PC-9 (cell line): ENCODE data around the gene RBM39. TPM values are rescaled to one million over a fixed set of nuclear protein-coding genes. Genes with fewer than 3 reads are reported as not detected.
"Not testable (repeated sequence)": the region's sequence is repeated elsewhere in the genome, so short reads cannot be mapped to it uniquely, and the experiment has no call there.

Source experiments
- BruUV-seq: library from RNA; stranded (reverse); fragments of 400-500 nt; replicated peaks from 2 replicates; lab custom pipeline; 2021; lab: Mats Ljungman, UMichigan
- CTCF ChIA-PET: fragments of 300-600 bp; sonication (Branson Sonifier 250); formaldehyde crosslinking; loops from one replicate; lab custom pipeline; 2022; ENCODE audit warnings: antibody characterized with exemption; lab: Charles Lee
- POLR2A ChIA-PET: fragments of 300-600 bp; sonication (Branson Sonifier 250); formaldehyde crosslinking; loops from one replicate; lab custom pipeline; 2022; ENCODE audit warnings: antibody characterized with exemption; ENCODE audit not compliant: unreplicated experiment; lab: Charles Lee
- DNase-seq, 2 experiments: peaks; one replicate each; pipeline versions ENCODE4 v3.0.0 to v3.0.0-alpha.2; 2015 to 2022; ENCODE audit warnings: mixed read lengths in 1 of 2
- H2AFZ ChIP-seq: fragments of 200-600 bp; sonication (generic); 2 replicates; pipeline ENCODE4 v1.8.1; 2017; ENCODE audit warnings: antibody characterized with exemption
- H3F3A ChIP-seq: fragments of 200-600 bp; sonication (generic); 2 replicates; pipeline ENCODE4 v1.8.1; 2017; ENCODE audit warnings: antibody characterized with exemption, mild to moderate bottlenecking, low read depth; ENCODE audit not compliant: insufficient read depth
- H3K27ac ChIP-seq: fragments of 200-600 bp; sonication (generic); 2 replicates; pipeline ENCODE4 v1.6.1; 2016; ENCODE audit warnings: mixed run types
- H3K27me3 ChIP-seq: fragments of 200-600 bp; sonication (generic); 2 replicates; pipeline ENCODE4 v1.6.1; 2016; ENCODE audit warnings: low read depth, mixed run types; ENCODE audit not compliant: insufficient read depth
- H3K36me3 ChIP-seq: fragments of 200-600 bp; sonication (generic); 2 replicates; pipeline ENCODE4 v1.6.1; 2016; ENCODE audit warnings: low read depth, mixed run types
- H3K4me1 ChIP-seq: fragments of 200-600 bp; sonication (generic); replicated peaks from 2 replicates; pipeline ENCODE4 v1.6.1; 2016; ENCODE audit warnings: mixed run types; ENCODE audit not compliant: insufficient read depth
- H3K4me2 ChIP-seq: fragments of 200-600 bp; sonication (generic); 2 replicates; pipeline ENCODE4 v1.6.1; 2017; ENCODE audit warnings: mixed run types
- H3K4me3 ChIP-seq: fragments of 200-600 bp; sonication (generic); 2 replicates; pipeline ENCODE4 v1.6.1; 2016; ENCODE audit warnings: mixed run types
- H3K79me2 ChIP-seq: fragments of 200-600 bp; sonication (generic); 2 replicates; pipeline ENCODE4 v1.6.1; 2017; ENCODE audit warnings: low read depth, mixed run types
- H3K9me2 ChIP-seq: fragments of 200-600 bp; sonication (generic); 2 replicates; pipeline ENCODE4 v1.8.1; 2017; ENCODE audit warnings: mild to moderate bottlenecking; ENCODE audit not compliant: insufficient read depth
- H3K9me3 ChIP-seq: fragments of 200-600 bp; sonication (generic); 2 replicates; pipeline ENCODE4 v1.8.1; 2016; ENCODE audit warnings: low read depth; ENCODE audit not compliant: insufficient read depth
- H4K20me1 ChIP-seq: fragments of 200-600 bp; sonication (generic); 2 replicates; pipeline ENCODE4 v1.8.1; 2017; ENCODE audit not compliant: insufficient read depth
- EZH2 ChIP-seq: fragments of 200-600 bp; sonication (generic); IDR thresholded peaks from 2 replicates; pipeline ENCODE4 v1.8.0; 2017; ENCODE audit warnings: antibody characterized with exemption, low read depth
- intact Hi-C: fragments of 100-400 bp; cut with micrococcal nuclease; formaldehyde crosslinking; loops from one replicate; pipeline ENCODE4 v1.10.0; 2022; ENCODE audit not compliant: unreplicated experiment
- total RNA-seq: library from RNA; stranded (reverse); gene quantifications from 2 replicates; pipeline ENCODE4 v1.2.3, GENCODE V29; 2021
- TF ChIP-seq, protein P1 (sequence below): fragments of 200-600 bp; sonication (generic); conservative IDR thresholded peaks from 2 replicates; pipeline ENCODE4 v1.6.1; 2017; ENCODE audit warnings: mixed run types, antibody characterized with exemption, mild to moderate bottlenecking, moderate library complexity

The RBM39 gene
- total RNA-seq, 1 experiment from 2014 or later = 379 TPM

GRCh38 chr20:35762461-35762860 lies 20.4 kb upstream of the RBM39 start:
- DNase-seq = no peak
- H3K36me3 ChIP-seq = no peaks in the 10 kb centered on the region
- H3F3A ChIP-seq = no peaks in the 10 kb centered on the region
- H3K4me2 ChIP-seq = no peak overlapping the region
- no peak overlapping the region for H3K4me3 ChIP-seq
- no TSS peak for BruUV-seq
- CTCF ChIA-PET = no interaction called here
- no peak for TF ChIP-seq EZH2
- TF ChIP-seq, protein P1, sequence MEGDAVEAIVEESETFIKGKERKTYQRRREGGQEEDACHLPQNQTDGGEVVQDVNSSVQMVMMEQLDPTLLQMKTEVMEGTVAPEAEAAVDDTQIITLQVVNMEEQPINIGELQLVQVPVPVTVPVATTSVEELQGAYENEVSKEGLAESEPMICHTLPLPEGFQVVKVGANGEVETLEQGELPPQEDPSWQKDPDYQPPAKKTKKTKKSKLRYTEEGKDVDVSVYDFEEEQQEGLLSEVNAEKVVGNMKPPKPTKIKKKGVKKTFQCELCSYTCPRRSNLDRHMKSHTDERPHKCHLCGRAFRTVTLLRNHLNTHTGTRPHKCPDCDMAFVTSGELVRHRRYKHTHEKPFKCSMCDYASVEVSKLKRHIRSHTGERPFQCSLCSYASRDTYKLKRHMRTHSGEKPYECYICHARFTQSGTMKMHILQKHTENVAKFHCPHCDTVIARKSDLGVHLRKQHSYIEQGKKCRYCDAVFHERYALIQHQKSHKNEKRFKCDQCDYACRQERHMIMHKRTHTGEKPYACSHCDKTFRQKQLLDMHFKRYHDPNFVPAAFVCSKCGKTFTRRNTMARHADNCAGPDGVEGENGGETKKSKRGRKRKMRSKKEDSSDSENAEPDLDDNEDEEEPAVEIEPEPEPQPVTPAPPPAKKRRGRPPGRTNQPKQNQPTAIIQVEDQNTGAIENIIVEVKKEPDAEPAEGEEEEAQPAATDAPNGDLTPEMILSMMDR = no peak
- POLR2A ChIA-PET = no interaction called here
- H4K20me1 ChIP-seq = no peaks in the 10 kb centered on the region
- intact Hi-C loops = no loop called here
- H3K9me3 ChIP-seq = no peaks in the 10 kb centered on the region
- H3K27me3 ChIP-seq = no peaks in the 10 kb centered on the region
- H3K27ac ChIP-seq = no peak overlapping the region
- H3K4me1 ChIP-seq = no peaks in the 10 kb centered on the region
- no peaks in the 10 kb centered on the region for H3K79me2 ChIP-seq
- H3K9me2 ChIP-seq = no peaks in the 10 kb centered on the region
- no peak overlapping the region for H2AFZ ChIP-seq

DNA sequence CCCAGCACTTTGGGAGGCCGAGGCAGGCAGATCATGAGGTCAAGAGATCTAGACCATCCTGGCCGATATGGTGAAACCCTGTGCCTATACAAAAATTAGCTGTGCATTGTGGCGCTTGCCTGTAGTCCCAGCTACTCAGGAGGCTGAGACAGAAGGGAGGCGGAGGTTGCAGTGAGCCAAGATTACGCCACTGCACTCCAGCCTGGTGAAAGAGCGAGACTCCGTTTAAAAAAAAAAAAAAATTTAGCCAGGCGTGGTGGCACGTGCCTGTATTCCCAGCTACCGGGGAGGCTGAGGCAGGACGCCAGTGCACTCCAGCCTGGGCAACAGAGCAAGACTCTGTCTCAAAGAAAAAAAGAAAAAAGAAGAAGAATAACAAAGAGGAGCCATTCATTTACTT lies 19.5 kb upstream of the RBM39 start:
- H2AFZ ChIP-seq, POLR2A ChIA-PET, H3K9me3 ChIP-seq, H3K4me2 ChIP-seq, H3K36me3 ChIP-seq, intact Hi-C loops, H3K4me1 ChIP-seq, H3K27ac ChIP-seq, BruUV-seq, H3F3A ChIP-seq, H3K79me2 ChIP-seq, DNase-seq, H3K27me3 ChIP-seq, CTCF ChIA-PET, H3K9me2 ChIP-seq, H3K4me3 ChIP-seq, H4K20me1 ChIP-seq: not testable (repeated sequence)

- Histone ChIP-seq H3F3A (no peaks in the 10 kb centered on the region), H2AFZ (no peak overlapping the region)
Observed at GRCh38 chr20:35757098-35757705, 15.1 kb upstream of the RBM39 start.

More at GRCh38 chr20:35757098-35757705, 15.1 kb upstream of the RBM39 start:
- H3K4me2 ChIP-seq = no peak overlapping the region
- no TSS peak for BruUV-seq
- ChIA-PET POLR2A (no interaction called here), CTCF (no interaction called here)
- no peaks in the 10 kb centered on the region for H3K9me3 ChIP-seq
- H3K4me3 ChIP-seq = no peak overlapping the region
- no peaks in the 10 kb centered on the region for H3K27me3 ChIP-seq
- H3K36me3 ChIP-seq = no peaks in the 10 kb centered on the region
- DNase-seq = no peak
- no peaks in the 10 kb centered on the region for H3K79me2 ChIP-seq
- H4K20me1 ChIP-seq = no peaks in the 10 kb centered on the region
- TF ChIP-seq, protein P1 = no peak
- no peak for TF ChIP-seq EZH2
- no peaks in the 10 kb centered on the region for H3K4me1 ChIP-seq
- H3K9me2 ChIP-seq = no peaks in the 10 kb centered on the region
- H3K27ac ChIP-seq = no peak overlapping the region
- intact Hi-C loops = no loop called here
